Right renal cortex interstitium (tissue), 3 donors: ENCODE results near the gene DYNLT1. TPM values are rescaled to one million over a fixed set of nuclear protein-coding genes. Genes with fewer than 3 reads are reported as not detected.
"Not testable (repeated sequence)": the region's sequence is repeated elsewhere in the genome, so short reads cannot be mapped to it uniquely, and the experiment has no call there.

Experiments used
- DNase-seq, 3 donors: peaks; one replicate each; pipeline ENCODE4 v3.0.0-alpha.2; 2013; ENCODE audit warnings: low read depth in 3 of 3, low spot score in 2 of 3
- polyA plus RNA-seq, 3 donors: library from polyadenylated mRNA; unstranded; fragments of 120-200 nt; gene quantifications; one replicate each; pipeline ENCODE4 v1.2.1, GENCODE V29; 2013; ENCODE audit not compliant: insufficient read length in 3 of 3

Gene DYNLT1
- 100 to 1,000 TPM; 193 to 222 (median 206) TPM for polyA plus RNA-seq

DNA sequence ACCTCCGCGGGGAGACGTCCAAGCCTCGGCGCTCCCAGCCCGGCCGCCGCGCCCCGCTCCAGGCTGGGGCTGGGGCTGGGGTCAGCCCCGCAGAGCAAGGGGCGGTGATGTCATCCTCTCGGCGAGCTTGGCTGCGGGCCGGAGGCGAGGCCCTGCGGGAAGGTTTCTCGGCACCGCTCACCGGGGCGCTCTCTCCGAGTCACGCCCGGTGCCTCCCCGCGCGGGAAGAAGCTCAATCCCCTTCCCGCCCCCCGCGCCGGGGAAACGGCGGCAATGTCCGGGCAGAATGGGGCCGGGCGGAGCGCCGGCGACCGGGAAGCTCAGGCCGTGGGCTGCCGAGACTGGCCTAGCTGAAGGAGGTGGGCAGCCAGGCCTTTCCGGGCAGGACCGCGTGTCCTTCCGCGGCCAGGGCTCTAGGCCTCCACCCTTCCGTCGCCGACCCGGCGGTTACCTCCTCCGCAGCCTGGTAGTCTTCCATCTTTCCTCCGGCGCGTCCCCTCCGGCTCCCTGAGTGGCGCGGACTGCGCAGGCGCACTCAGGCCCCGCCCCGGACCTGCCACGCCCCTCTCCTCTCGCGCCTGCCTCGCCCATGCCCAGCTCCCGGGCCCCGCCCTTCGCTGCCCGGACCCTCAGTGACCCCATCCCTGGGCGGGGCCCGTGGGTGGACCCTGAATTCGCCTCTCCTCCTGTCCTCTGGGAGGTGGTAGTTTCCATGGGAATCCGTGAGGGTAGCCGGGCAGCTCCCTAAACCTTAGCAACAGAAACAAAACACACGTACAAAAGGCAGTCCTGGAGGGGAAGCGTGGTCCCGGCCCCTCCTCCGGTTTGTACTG is at the start of gene DYNLT1:
Gene DYNLT1, minus strand, starts transcription at position 513 of the 833 bp plus-strand sequence. Its CDS starts 35 bp downstream, at position 478.
- DNase-seq, result peak; percentile 85 to 89 (median 86)

DNA sequence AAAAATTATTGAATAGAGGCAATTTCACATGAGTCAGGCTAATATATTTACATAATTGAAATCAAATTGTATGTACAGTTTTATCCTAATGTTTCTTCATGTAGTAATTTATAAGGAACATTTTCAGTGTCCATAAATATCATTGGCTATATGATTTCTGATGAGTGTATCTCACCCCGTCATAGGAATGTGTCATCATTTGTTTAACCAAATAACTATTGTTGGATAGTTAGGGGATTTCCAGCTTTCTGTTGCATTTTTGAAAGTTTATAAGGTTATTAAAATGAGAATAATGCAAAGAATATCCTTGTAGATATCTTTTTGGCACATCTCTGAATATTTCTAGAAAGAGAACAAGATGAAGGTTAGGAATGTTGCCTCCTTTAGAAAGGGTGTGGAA is 44.3 kb upstream of the DYNLT1 start:
- DNase-seq, result no peak

DNA sequence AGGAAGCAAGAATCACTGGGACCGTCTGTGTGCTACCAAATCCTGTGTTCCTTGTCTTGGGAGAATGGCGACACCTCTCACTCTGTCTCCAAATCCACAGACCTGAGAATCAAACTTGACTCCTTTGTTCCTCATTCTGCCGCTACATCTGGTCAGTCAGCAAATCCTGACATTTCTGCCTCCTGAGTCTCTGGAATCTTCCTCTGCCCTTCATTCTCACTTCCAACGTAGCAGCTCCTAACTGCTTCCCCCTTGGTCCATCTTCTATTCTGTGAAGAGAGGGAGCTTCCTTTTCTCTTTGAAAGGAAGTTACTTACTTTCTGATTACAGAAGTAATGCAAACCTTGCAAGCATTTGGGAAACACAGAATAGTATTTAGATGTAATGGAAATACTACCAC is 43.0 kb upstream of the DYNLT1 start:
- DNase-seq, result no peak

DNA sequence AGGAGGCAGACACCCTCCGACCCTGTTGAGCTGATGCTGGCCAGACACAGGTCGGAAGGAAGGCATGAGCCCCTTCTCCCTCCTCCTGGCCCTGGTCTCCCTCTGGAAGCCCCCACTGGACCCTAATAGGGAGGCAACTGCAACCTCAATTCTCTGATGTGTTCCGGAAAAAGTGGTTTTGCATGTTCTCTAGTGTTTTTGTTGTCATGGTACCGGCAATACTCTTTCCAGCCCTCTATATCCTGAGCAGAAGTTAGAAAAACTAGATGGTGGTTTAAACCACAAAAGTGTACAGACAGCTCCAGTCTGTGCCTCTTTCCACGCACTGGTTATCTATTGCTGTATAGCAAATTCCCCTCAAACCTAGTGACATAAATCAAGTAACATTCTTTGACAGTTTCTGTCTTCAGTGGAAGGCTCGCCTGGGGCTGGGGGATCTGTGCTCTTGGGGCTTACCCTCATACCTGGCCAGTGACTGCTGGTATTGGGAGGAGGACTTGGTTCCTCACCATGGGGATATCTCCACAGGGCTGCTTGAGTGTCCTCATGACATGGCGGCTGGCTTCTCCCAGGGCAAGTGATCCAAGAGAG is 42.3 kb upstream of the DYNLT1 start:
- DNase-seq, result no peak

DNA sequence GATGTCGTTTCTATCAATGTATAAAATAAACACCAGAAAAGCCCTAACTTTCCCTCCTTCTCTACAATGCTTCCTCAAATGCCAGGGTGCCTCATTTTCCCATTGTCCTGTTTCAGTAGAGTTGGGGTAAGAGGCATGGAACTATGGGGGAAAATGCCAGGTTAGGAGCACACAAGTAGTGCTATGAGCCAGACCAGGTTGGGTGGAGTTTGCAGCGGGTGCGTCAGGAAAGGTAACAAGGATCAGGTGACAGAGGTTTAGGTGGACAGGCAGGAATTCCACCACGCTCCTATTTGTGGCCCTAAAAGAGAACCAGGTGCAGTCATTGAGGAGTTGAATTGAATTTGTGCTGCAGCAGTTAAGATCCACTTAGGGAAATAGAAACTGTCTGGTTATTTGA is 41.8 kb upstream of the DYNLT1 start:
- no peak for DNase-seq

DNA sequence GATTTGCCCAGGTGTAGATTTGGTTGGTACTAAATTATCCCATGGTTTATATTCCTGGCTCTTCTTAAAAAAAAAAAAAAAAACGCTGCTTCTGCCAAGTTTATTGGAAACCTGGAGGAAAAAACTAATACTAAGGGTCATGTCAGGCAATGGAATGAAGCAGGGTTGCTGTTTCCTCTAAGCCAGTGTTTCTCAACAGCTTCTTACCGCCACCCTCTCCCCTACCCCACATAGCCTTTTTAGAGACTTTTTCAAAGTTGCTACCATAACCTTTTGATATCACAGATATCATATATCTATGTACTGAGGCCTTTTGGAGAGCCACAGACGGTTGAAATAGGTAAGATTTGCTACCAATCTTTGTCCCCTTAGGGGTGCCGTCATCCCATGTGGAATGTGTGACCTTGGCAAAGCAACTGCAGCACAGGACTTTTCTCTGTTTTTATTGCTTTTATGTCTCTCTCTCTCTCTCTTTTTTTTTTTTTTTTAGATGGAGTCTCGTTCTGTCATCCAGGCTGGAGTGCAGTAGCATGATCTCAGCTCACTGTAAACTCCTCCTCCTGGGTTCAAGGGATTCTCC is 40.3 kb upstream of the DYNLT1 start:
- DNase-seq, result no peak

DNA sequence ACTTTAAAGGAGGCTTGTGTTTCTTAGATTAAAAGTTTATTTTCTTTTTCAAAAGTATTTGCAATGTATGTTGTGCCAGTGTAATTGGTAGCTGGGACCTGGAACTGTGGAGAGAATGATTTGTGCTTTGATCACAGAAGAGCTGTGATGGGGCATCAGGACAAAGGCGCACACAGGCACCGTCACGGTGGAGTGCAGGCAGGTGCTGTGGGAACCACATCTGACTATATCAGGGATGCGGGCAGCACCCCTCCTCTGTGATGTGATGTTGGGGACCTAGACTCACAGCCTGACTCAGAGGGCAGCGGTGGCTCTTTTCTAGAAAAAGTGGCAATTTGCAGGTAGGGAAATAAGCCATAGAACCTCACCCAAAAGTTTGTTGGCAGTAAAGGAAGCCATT is 39.8 kb upstream of the DYNLT1 start:
- DNase-seq, result no peak

DNA sequence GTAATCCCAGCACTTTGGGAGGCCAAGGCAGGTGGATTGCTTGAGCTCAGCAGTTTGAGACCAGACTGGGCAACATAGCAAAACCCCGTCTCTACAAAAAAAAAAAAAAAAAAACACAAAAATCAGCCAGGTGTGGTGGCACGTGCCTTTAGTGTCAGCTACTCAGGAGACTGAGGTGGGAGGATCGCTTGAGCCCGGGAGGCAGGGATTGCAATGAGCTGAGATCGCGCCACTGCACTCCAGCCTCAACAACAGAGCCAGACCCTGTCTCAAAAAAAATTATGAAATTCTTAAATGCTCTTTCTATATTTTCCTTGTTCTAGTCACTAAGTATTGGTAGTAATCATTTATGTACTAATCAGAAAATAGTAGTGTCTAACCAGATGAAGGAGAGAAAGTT is 35.9 kb upstream of the DYNLT1 start:
- no peak for DNase-seq

DNA sequence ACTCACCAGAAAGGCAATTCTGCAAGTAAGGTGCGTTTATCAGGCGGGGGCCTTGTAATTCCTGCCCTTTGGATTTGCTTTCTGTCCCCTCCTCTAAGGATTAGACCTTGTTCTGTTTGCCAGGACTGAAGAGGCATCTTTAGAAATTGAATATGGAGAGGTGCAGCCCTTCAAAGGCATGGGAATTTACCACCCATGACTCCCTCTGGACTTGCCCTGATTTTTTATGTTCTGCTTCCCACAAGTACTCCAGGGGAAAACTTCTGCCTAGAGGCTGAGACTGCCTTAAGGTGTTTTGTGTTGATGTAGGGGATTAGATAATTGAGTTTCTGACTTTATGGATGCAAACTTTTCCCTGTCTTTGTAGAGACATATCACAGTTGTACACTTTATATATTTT is 35.5 kb upstream of the DYNLT1 start:
- DNase-seq, result no peak

DNA sequence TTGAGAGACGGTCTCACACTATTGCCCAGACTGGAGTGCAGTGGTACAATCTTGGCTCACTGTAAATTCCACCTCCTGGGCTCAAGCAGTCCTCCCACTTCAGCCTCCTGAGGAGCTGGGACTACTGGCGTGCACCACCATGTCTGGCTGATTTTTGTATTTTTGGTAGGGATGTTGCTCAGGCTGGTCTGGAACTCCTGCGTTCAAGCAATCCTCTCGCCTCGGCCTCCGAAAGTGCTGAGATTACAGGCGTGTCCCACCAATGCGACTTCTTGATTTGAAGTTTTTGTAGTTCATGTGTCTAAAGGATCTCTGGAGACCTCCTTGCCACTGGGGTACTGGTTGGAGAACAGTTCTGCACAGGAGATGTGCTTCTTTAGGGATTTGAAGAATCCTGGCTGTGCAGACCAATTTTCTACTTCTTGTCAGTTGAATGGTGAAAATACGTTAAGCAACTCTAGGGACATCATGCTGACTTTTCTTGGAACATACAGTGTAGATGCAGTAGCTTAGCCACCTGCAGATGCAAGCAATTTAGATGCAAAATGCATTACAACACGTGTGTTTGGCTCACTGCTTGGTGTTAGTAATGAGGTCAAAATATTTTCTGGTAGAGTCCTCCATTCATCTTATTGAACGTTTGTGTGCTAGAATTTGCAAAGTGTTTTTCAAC is 33.5 kb upstream of the DYNLT1 start:
- no peak for DNase-seq

DNA sequence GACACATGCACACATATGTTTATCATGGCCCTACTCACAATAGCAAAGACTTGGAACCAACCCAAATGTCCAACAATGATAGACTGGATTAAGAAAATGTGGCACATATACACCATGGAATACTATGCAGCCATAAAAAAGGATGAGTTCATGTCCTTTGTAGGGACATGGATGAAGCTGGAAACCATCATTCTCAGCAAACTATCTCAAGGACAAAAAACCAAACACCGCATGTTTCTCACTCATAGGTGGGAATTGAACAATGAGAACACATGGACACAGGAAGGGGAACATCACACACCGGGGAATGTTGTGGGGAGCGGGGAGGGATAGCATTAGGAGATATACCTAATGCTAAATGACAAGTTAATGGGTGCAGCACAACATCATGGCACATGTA is 32.6 kb upstream of the DYNLT1 start:
- not testable (repeated sequence) for DNase-seq

DNA sequence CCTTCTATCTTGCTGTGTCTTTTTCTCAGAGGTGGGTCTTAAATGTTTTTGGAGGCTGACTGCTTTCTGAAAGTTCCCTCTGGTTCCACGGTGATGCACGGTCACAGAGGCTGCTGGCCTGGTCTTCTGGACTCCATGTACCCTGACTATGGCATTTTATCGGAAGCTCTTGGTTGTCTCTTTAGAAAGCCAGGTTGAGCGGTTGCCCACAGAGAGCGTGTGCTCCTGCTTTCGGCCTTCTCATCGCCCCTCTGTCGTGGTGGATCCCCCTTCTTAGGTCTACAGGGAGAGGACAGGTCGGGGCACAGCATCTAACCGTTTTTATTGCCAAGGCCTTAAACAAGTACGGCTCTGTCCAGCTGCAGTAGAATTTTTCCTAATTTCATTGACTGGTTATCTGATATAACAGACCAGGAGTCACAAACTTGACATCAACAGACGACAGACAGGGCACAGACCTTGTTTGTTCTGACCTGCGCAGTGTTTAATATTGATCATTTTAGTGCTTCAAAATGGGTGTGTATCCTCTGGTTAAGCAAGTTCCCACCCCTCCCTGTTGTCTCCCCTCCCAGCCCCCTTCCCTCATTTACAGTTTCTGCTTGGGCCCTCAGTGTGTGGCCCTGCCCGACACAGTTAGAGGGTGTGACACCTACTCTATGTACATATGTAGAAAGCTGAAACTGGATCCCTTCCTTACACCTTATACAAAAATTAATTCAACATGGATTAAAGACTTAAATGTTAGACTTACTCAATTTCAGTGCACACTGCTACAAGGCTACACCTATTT is 30.0 kb upstream of the DYNLT1 start:
- DNase-seq, result no peak

DNA sequence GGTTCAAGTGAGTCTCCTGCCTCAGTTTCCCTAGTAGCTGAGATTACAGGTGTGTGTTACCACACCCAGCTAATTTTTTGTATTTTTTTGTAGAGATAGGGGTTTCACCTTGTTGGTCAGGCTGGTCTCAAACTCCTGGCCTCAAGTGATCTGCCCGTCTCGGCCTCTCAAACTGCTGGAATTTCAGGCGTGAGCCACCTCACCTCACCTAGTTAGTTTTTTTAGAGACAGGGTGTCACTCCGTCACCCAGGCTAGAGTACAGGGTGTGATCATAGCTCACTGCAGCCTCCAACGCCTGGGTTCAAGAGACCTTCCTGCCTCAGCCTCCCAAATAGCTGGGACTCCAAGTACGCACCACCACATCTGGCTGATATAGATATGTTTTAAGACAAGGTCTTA is 28.2 kb upstream of the DYNLT1 start:
- DNase-seq, result no peak

DNA sequence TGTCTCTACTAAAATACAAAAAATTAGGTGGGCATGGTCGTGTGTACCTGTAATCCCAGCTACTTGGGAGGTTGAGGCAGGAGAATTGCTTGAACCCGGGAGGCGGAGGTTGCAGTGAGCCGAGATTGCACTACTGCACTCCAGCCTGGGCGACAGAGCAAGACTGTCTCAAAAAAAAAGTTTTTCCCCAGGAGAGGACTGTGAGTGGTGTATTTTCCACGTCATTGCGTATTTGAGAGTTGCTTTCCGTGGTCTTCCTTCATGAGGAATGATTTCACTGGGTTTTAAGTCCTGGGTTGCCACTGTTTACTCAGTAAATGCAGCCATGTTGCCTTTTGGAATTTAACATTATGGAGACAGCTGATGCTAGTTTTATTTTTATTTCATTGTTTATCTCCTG is 27.6 kb upstream of the DYNLT1 start:
- DNase-seq, result not testable (repeated sequence)

DNA sequence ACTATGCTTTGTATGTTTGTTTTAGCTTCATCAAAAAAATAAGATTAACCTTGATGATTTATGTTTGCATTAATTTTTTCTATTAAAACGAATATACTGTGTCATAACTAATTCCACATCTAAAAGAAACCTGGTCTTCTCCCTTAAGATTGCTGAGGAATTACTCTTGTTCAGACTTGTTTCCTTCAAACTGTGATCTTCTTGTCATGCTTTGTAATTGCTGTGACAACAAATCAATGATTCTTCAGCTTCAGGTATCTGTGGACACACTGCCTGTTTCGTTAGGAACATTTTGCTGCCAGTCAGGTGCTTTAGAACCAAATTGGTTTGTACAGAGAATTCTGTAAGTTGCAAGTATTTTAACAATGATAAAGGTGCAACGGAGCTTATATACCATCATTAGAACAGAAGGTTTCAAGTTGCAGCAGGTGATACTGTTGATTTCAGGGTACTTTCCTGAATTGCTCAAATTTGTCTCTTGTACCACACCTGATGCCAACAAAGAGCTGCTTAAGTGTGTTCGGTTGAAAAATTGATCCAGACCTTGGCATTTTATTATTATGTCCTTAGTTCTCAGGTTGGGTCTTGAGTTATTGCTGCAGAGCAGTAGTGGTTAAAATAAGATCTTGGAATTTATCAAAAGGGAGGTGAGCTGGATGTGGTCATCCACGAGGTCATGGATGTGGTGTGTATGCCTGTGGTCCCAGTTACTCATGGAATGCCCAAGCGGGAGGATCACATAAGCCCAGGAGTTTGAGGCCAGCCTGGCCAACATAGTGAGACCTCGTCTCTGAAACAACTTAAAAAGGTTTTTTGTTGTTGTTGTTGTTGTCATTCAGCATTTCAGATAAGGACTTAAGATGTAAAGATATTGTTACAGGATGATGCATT is 24.8 kb upstream of the DYNLT1 start:
- no peak for DNase-seq

DNA sequence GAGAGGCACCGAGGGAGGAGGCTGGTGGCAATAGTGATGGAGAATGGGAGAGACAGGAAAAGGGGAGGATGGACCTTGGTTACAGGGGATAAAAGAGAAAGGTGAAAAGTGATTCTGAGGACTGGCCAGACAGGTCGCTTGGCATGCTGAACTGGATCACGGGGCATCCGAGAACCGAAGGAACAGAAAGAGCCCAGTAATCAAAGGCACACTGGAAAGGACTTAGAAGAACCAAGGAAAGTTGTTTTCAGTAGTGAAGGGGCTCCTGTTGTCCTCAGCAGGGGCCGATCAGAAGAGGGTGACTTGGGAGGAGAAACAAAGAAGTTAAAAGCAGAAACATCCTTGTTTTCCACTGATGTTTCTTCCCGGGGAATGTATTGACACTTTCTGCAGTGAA is 24.2 kb upstream of the DYNLT1 start:
- DNase-seq, result no peak

DNA sequence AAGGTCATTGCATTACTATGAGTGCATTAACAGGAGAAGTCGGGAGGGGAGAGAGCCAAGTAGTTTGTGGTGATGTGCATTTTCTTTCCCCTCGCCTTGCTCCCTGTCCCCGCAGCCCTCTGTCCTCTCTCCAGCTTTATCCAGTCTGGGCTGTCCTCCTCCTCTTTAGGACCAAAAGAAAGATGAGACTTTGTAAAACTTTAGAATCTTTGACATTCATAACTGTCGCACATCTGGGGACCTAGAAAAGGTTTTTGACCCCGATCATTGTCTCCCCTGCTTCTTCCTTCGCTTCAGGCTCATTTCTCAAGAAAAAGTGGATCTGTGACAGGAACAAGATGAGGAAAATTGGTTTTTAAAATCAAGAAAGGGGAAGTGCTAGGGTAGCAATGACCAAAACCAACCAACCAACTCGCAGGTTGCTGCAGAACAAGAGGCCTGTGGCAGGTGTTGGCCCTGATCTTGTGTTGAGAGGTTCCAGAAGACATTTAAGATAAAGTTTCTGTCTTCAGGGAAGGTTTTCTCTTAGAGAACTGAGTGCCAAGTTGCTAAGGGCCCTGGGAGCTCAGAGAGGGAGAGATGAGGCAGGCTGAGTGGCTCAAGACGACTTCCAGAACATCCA is 22.9 kb upstream of the DYNLT1 start:
- no peak for DNase-seq

DNA sequence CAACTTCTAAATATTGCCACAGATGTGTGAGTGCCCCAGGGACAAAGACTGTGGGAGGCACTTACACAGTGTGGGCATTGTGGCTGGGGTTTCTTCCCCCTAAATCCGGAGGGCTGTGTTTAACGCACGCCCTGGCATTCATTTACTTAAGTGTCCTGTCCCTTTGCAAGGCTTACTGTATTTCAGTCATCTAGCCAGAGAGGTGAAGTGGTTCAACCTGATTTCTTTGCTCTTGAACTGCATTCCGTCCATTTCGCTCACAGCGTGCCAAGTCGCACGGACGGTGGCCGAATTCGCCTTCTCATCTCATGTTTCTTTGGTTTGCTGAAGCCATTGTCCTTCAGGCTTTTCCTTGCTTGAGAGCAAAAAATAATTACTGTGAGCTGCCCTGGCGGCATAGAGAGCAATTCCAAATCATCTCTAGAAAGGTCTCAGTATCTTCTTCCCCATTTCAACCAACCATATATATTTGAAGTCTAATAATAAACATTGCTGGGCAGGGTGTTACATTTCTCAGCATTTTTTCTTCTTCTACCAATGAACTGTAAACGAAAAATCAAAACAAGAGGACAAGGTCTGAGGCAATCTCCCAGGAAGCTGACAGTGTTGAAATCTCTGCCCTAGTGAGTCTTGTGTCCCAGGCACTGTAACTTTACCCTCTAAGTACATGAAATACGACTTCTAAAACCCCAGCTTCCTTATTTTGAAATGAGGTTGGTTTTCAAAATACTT is 22.3 kb upstream of the DYNLT1 start:
- DNase-seq, result no peak

DNA sequence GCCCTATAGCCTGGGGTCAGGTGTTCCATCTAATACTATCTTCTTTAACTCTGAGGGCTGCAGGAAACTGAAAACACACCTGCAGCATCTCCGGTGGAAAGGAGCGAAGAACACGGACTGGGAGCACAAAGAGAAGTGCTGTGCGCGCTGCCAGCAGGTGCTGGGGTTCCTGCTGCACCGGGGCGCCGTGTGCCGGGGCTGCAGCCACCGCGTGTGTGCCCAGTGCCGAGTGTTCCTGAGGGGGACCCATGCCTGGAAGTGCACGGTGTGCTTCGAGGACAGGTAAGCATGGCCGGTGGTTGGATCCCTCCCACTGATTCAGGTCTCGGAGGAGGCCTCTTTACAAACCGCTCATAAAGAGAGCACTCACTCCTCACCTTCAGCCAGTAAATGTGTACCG is 20.8 kb upstream of the DYNLT1 start:
- no peak for DNase-seq
